Caco-2 (cell line): Measurements from ENCODE around the gene NPAT. TPM values are rescaled to one million over a fixed set of nuclear protein-coding genes. Genes with fewer than 3 reads are reported as not detected.
"Not testable (repeated sequence)": the region's sequence is repeated elsewhere in the genome, so short reads cannot be mapped to it uniquely, and the experiment has no call there.

Experiments
- BruUV-seq: library from RNA; stranded (reverse); fragments of 400-500 nt; replicated peaks from 2 replicates; lab custom pipeline; 2021; lab: Mats Ljungman, UMichigan
- CTCF ChIA-PET: fragments of 300-600 bp; sonication (Branson Sonifier 250); formaldehyde crosslinking; loops from one replicate; lab custom pipeline; 2022; ENCODE audit warnings: antibody characterized with exemption; lab: Charles Lee
- POLR2A ChIA-PET: fragments of 300-600 bp; sonication (Branson Sonifier 250); formaldehyde crosslinking; loops from one replicate; lab custom pipeline; 2022; ENCODE audit warnings: antibody characterized with exemption; lab: Charles Lee
- DNase-seq, 2 experiments: peaks; one replicate each; pipeline versions ENCODE4 v3.0.0 to v3.0.0-alpha.2; 2020 to 2022
- H3K27me3 ChIP-seq: replicated peaks from 2 replicates; pipeline ENCODE4 v1.6.0; 2011; ENCODE audit warnings: low read length; ENCODE audit not compliant: control insufficient read depth, insufficient read depth
- H3K36me3 ChIP-seq: 2 replicates; pipeline ENCODE4 v1.5.1; 2011; ENCODE audit warnings: low read length; ENCODE audit not compliant: control insufficient read depth, insufficient read depth
- H3K4me1 ChIP-seq: fragments of 250-450 bp; sonication (Bioruptor Pico); 2 replicates; pipeline ENCODE4 v1.5.1; 2020; ENCODE audit warnings: mild to moderate bottlenecking
- H3K4me3 ChIP-seq: 2 replicates; pipeline ENCODE4 v1.5.1; 2011; ENCODE audit warnings: low read depth, mild to moderate bottlenecking, control low read depth, low read length
- H3K9me3 ChIP-seq: fragments of 250-450 bp; sonication (Bioruptor Pico); 2 replicates; pipeline ENCODE4 v1.5.1; 2020; ENCODE audit warnings: mild to moderate bottlenecking, moderate library complexity
- H3K27ac Mint-ChIP-seq: one replicate; pipeline ENCODE4 v1.8.0; 2022; ENCODE audit warnings: mixed read lengths; ENCODE audit not compliant: unreplicated experiment
- H3K27me3 Mint-ChIP-seq: one replicate; pipeline ENCODE4 v1.8.0; 2022; ENCODE audit warnings: mixed read lengths; ENCODE audit not compliant: insufficient read depth, unreplicated experiment
- H3K36me3 Mint-ChIP-seq: one replicate; pipeline ENCODE4 v1.8.0; 2022; ENCODE audit warnings: mild to moderate bottlenecking, mixed read lengths; ENCODE audit not compliant: insufficient read depth, unreplicated experiment
- H3K4me1 Mint-ChIP-seq: one replicate; pipeline ENCODE4 v1.8.0; 2022; ENCODE audit warnings: low read depth, mixed read lengths; ENCODE audit not compliant: unreplicated experiment
- H3K4me3 Mint-ChIP-seq: one replicate; pipeline ENCODE4 v1.8.0; 2022; ENCODE audit warnings: mild to moderate bottlenecking, moderate library complexity, mixed read lengths; ENCODE audit not compliant: unreplicated experiment
- H3K9me3 Mint-ChIP-seq: one replicate; pipeline ENCODE4 v1.8.0; 2022; ENCODE audit warnings: mixed read lengths; ENCODE audit not compliant: unreplicated experiment
- intact Hi-C: fragments of 100-400 bp; cut with micrococcal nuclease; formaldehyde crosslinking; loops from one replicate; pipeline ENCODE4 v1.10.0; 2022; ENCODE audit not compliant: unreplicated experiment
- total RNA-seq: library from RNA; stranded (reverse); gene quantifications from 2 replicates; pipeline ENCODE4 v1.2.3, GENCODE V29; 2022
- TF ChIP-seq, protein P1 (sequence below), 2 experiments: fragments of 200-600 bp in 1 of 2; IDR thresholded peaks; 1 replicate in 1 of 2; 2 replicates in 1 of 2; pipeline versions ENCODE4 v1.5.1 to v1.8.0; 2011 to 2022; ENCODE audit warnings: antibody characterized with exemption in 1 of 2, control low read depth in 1 of 2, inconsistent platforms in 1 of 2, low read depth in 1 of 2, low read length in 1 of 2, mild to moderate bottlenecking in 1 of 2, moderate library complexity in 1 of 2; ENCODE audit not compliant: insufficient read depth in 1 of 2, severe bottlenecking in 1 of 2, unreplicated experiment in 1 of 2

Gene NPAT
- total RNA-seq, 1 experiment from 2014 or later: 29.5 TPM

DNA sequence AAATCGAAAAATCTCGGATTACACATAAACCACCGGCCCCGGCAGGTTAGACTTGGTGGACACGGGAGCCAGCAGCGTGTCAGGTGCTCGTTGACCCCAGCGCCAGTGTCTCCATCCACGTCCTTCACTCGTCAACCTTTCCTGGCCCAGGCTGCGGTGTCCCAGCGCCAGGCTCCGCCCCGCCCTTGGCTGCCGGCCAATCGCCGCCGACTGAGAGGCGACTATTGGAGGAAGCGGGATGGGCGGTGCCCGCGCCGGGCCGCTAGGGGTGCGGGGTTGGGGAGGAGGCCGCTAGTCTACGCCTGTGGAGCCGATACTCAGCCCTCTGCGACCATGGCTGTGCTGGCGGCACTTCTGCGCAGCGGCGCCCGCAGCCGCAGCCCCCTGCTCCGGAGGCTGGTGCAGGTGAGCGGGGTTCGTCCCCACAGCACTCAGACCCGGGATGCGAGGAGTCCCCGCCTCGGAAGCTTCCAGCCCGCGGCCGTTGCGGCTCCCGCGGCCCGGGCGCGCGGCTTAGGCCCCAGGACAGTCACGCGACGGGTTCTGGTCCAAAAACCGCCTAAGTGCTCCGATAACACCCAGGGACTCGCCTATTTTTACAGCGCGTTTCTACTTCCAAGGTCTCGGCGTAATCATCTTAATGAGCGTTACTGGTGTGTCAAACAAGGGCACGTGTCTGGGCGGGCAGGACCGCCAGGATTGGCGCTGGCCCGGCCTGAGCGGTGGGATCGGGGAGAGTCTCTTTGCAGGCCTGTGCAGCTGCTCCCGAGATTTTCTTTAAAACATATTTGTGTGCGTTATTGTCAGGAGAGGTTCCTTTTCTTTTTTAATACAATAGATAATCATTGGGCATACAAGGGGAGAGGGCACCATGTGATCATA lies 100.9 kb downstream of the NPAT start, which contains the start of gene ACAT1:
TSS of gene ACAT1 (plus strand) at position 294 of the 882 bp plus-strand sequence. CDS start at position 334, 40 bp downstream.
- H3K27me3 Mint-ChIP-seq: no peaks in the 10 kb centered on the region
- peaks cover 11% of the 10 kb centered on the region for H3K36me3 Mint-ChIP-seq
- BruUV-seq: no TSS peak
- TF ChIP-seq, protein P1, sequence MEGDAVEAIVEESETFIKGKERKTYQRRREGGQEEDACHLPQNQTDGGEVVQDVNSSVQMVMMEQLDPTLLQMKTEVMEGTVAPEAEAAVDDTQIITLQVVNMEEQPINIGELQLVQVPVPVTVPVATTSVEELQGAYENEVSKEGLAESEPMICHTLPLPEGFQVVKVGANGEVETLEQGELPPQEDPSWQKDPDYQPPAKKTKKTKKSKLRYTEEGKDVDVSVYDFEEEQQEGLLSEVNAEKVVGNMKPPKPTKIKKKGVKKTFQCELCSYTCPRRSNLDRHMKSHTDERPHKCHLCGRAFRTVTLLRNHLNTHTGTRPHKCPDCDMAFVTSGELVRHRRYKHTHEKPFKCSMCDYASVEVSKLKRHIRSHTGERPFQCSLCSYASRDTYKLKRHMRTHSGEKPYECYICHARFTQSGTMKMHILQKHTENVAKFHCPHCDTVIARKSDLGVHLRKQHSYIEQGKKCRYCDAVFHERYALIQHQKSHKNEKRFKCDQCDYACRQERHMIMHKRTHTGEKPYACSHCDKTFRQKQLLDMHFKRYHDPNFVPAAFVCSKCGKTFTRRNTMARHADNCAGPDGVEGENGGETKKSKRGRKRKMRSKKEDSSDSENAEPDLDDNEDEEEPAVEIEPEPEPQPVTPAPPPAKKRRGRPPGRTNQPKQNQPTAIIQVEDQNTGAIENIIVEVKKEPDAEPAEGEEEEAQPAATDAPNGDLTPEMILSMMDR (IDR thresholded peaks at IDR 0.05; ENCODE audit: insufficient read depth in 1 of 2, low read depth in 1 of 2, low read length in 1 of 2, severe bottlenecking in 1 of 2, unreplicated experiment in 1 of 2): peak; percentile 54 to 67
- Histone ChIP-seq H3K4me3 (peak within 1 kb of the TSS; percentile 88), H3K27me3 (no peaks in the 10 kb centered on the region), H3K36me3 (no peaks in the 10 kb centered on the region), H3K9me3 (no peaks in the 10 kb centered on the region), H3K4me1 (peaks cover 13% of the 10 kb centered on the region)
- peak within 1 kb of the TSS; percentile 81 for H3K4me3 Mint-ChIP-seq
- ChIA-PET POLR2A (interaction anchor here (0.6 kb wide), 3 partner anchors 25 to 473 kb away, joined by 5 to 11 read pairs (median 7); no protein-coding TSS in a partner anchor), CTCF (interaction anchor here (0.6 to 0.7 kb wide), 2 partner anchors 106 to 189 kb away, joined by 3 read pairs; no protein-coding TSS in a partner anchor)
- peak; percentile 98 to 100 for DNase-seq
- H3K9me3 Mint-ChIP-seq: no peaks in the 10 kb centered on the region
- H3K27ac Mint-ChIP-seq: peak within 1 kb of the TSS; percentile 66
- H3K4me1 Mint-ChIP-seq: peaks cover 27% of the 10 kb centered on the region
- intact Hi-C loops: loop anchor here (1.0 to 10.0 kb wide), 4 partner anchors 101 to 527 kb away; partner anchors contain the start of genes C11orf65, CUL5 and NPAT

- not testable (repeated sequence) for H3K27me3 Mint-ChIP-seq, H3K9me3 ChIP-seq, H3K36me3 Mint-ChIP-seq, H3K27me3 ChIP-seq, H3K9me3 Mint-ChIP-seq, H3K36me3 ChIP-seq
- POLR2A ChIA-PET: interaction anchor here (0.6 kb wide), 3 partner anchors 176 to 501 kb away, joined by 3 to 5 read pairs (median 5); no protein-coding TSS in a partner anchor
- peaks cover 27% of the 10 kb centered on the region for H3K4me1 Mint-ChIP-seq
- CTCF ChIA-PET: interaction anchor here (0.7 kb wide), 1 partner anchor 105 kb away, joined by 3 read pairs; no protein-coding TSS in a partner anchor
- BruUV-seq: TSS peak; percentile 92
- intact Hi-C loops: loop anchor here (1.0 to 10.0 kb wide), 4 partner anchors 101 to 527 kb away; partner anchors contain the start of genes C11orf65, CUL5 and NPAT
- DNase-seq: peak in 1 of 2 experiments; percentile 21
- H3K27ac Mint-ChIP-seq: peak overlapping the region; percentile 66
- Histone ChIP-seq H3K4me1 (peaks cover 13% of the 10 kb centered on the region), H3K4me3 (peak overlapping the region; percentile 88)
- peak overlapping the region; percentile 81 for H3K4me3 Mint-ChIP-seq
These were observed 101.5 kb downstream of the NPAT start for GRCh38 chr11:108120936-108121273.

DNA sequence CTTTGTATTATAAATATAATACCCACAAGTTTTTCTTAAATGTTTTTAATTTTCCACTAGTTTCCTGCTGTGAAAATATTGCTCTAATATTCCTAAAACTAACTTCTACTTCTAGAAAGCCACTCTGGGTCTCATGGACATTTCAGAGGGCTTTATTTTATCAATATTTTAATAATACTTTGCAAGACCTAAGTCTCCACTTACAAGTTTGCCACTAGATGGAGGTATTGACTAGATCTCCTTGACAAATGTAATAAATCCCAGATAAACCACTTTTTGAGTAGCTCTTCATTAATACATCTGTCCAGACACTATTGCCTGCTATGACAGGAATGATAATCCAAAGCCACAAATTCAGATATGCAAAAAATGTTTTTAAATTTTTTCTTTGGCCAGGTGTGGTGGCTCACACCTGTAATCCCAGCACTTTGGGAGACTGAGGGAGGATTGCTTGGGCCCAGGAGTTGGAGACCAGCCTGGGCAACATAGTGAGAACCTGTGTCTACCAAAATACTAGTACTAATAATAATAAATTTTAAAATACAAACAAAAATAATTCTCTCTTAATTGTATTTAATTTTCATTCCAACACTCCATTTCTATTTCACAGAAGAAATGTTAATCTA lies 104.6 kb downstream of the NPAT start:
- no peaks in the 10 kb centered on the region for H3K27me3 Mint-ChIP-seq
- no peak overlapping the region for H3K4me3 ChIP-seq
- BruUV-seq: no TSS peak
- ChIA-PET CTCF (interaction anchor here (0.7 to 2.2 kb wide), 8 partner anchors 105 to 554 kb away, joined by 3 to 11 read pairs (median 4); partner anchors contain the start of genes ATM, CUL5 and NPAT), POLR2A (interaction anchor here (0.5 kb wide), 1 partner anchor 105 kb away, joined by 4 read pairs; the partner anchor contains the start of gene NPAT)
- peaks cover 7% of the 10 kb centered on the region; the same call in 1 of the 2 replicates for H3K4me1 ChIP-seq
- H3K27ac Mint-ChIP-seq: no peak overlapping the region
- TF ChIP-seq, protein P1 (IDR thresholded peaks at IDR 0.05; ENCODE audit: insufficient read depth in 1 of 2, low read depth in 1 of 2, low read length in 1 of 2, severe bottlenecking in 1 of 2, unreplicated experiment in 1 of 2): peak; percentile 52 to 64
- H3K27me3 ChIP-seq: no peaks in the 10 kb centered on the region
- H3K9me3 Mint-ChIP-seq: no peaks in the 10 kb centered on the region
- H3K36me3 Mint-ChIP-seq: peaks cover 5% of the 10 kb centered on the region
- H3K4me1 Mint-ChIP-seq: peaks cover 14% of the 10 kb centered on the region
- H3K4me3 Mint-ChIP-seq: no peak overlapping the region
- intact Hi-C loops: loop anchor here (1.0 to 5.0 kb wide), 3 partner anchors 299 to 537 kb away; no protein-coding TSS in a partner anchor
- H3K36me3 ChIP-seq: no peaks in the 10 kb centered on the region
- DNase-seq: peak in 1 of 2 experiments; percentile 32
- no peaks in the 10 kb centered on the region for H3K9me3 ChIP-seq
